ENCODE measurements around the gene ABCA4.
"Not testable (repeated sequence)": the region's sequence is repeated elsewhere in the genome, so short reads cannot be mapped to it uniquely, and the experiment has no call there.

Gene ABCA4

DNA sequence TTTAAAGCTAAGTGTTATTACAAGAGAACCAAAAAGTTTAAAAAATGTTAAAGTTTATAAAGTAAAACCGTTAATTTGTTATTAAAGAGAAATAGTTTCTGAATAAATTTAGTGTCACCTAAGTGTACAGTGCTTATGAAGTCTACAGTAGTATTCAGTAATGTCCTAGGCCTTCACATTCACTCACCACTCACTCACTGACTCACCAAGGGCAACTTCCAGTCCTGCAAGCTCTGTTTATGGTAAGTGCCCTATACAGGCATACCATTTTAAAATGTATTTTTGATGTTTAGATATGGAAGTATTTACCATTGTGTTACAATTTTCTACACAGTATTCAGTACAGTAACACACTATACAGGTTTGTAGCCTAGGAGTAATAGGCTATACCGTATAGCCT, 151.6 kb downstream of the ABCA4 start:
- no peak for DNase-seq

DNA sequence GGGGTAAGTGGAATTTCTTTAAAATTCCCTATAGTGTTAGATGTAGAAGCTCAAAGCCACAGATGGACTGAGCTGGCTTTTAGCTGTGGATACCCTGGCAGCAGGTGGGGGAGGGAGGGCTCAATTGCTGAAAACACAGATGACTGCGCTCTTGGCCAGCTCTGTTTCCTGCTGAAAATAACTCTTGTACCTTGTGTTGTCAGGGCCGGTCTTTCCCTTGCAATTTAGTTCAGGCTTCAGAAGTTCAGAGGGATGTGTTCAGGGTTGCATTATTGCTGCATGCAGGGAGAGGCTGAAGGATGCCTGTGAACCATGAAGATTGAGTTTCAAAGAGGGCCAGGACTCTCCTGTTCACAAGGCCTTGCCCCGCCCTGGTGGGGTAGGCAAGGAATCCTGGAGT, 153.6 kb downstream of the ABCA4 start:
- no peak for DNase-seq

DNA sequence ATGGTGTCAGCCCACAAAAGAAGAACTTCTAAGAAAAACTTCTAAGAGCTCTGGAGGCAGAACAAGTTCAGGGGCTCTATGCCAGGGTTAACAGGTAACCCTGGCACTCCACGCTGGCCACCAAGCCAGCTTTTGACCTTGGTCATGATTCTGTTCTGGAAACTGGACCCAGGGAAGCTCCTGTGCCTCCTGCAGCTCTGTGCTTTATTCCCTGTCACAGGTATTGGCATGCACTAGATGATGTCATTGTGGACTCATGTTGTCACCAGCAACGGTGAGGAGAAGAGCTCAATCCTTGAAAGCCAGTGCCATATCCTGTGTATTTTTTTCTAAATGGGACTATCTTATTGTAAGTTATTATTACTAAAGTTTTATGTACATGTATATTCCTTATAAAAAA, 155.1 kb downstream of the ABCA4 start:
- DNase-seq: no peak

DNA sequence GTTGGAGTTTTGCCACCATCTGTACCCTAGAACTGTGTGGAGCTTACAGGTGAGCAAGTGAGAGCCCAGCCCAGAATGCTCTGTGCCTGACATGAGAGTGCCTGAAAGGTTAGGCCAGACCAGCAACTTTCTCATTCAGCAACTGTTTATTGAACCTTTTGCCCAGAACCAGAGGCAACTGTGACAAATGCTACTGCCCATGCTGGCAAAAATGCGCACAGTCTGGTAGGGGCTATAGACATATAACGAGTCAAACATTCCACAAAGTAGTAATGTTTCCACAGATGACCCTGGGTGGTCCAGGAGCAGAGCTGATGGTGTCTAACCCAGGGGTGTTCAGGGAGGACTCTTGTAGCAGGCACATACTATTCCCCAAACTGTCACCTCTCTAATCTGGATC, 155.7 kb downstream of the ABCA4 start:
- DNase-seq: no peak

DNA sequence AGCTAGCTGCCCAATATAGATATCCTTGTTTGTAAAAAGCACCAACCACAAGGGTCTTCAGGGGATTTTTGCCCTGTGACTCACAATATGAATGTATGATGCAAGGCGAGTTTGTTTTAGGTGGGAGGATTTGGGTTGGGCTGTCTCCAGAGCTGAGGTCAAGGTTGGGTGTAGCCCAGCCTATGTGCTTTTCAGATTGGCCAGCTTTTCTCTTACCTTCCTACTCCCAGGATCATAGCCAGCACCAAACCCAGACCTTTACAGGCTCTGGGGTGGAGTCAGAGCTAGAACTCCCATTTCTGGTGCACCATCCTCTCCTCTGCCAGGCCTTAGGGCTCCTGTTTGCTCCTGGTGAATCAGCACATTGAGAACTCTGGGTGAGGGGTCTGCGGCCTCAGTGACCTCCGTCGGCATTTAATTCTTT, 156.2 kb downstream of the ABCA4 start:
- DNase-seq: no peak

DNA sequence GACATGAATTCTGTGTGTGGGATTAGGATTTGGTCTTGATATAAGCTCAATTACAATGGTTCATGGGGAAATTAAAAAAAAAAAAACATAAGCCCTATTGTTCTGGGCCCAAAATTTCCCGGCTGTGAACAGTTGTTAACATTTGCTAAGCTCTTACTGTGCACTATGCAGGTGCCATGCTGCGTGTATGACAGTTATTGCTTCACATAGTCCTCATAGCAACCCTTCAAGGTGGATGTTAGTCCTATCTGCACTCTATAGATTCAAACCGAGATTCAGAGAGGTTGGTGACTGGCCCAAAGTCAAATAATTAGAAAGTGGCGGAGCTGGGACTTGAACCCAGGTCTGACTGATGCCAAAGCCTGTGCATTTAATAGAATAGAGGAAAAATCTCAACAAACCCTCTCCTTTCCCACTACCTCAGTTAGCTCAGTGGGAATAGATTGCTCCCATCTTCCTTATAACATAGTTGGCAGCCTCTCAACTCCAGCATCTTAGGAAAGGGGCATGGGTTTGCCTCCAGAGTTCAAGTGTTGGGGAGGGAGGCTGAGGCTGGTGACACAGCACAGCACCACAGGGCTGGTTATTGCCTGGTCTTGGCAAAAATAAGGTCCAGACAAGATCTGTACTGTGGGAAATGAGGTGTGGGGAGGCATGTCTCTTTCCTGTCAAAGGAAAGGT, 156.7 kb downstream of the ABCA4 start:
- DNase-seq: no peak

DNA sequence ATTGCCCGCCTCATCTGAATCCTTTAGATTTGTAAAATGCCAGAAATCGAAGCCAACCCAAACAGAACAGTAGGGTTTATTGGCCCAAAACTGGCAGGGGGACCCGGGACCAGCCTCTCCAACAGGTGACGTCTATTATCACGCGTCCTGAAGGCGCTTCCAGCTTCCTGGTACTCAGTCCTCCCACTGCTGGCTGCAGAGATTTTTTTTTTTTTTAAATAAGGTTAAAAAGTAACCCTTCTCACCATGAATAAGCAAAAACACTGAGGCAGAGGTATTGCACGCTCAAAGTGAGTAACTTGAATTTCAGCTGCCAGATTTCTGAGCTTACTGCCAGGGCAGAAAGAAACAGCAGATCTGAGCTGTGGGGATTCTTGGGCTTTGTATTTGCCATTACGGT, 157.4 kb downstream of the ABCA4 start:
- DNase-seq: no peak

DNA sequence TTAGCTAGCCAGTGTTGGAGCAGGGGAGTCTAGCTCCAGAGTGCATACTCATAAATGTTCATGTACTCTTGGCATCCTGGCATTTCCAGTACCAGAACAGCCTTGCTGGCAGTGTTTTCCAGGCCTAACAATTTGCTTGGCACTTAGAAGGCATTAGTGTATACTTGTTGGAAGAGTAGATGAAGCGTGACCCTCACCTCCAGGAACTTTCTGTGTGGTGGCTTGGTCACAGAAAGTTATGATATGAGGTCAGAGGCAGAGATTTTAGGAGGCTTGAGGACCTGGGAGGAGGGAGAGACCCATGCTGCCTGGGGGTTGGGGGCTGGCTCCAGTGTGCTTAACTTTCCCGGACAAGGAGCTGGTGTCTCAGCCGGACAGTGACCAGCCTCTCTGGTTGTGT, 159.0 kb downstream of the ABCA4 start:
- DNase-seq: no peak

DNA sequence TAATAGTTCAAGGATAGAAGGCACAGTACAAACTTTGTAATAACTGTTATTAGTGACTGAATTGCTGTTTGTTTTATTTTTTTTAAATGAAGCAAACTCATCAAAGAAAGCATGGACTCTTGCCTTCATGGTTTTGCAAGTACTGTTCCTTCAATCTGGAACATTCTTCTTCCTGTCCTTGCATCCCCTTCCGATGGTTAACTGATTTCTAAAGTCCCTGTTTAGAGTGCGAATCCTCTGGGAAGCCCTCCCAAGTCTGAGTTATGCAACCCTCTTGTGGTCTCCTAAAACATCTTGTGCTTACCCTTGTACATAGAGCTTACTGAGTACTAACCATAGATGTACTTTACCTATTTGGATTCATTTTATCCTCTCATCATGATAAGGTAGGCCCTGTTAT, 159.5 kb downstream of the ABCA4 start:
- DNase-seq: no peak

DNA sequence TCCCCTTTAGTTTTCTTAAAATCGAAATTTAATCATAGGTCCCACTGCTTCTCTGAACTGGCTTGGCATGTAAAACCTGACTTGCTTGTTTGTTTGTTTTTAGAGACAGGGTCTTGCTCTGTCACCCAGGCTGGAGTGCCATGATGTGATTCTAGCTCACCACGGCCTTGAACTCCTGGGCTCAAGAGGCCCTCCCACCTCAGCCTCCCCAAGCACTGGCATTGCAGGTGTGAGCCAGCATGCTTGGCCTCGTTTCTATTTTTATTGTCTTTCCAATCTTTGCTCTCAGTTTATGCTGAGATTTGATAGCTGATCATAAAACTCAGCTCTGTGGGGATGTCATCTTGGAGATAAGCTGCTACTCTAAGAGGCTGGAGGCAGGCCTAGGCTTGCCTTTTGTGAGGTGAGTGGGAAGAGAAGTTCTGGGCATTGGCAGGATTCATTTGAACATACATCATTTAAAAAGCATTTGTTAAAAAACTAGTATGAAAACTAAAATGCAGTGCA, 160.3 kb downstream of the ABCA4 start:
- DNase-seq: no peak

DNA sequence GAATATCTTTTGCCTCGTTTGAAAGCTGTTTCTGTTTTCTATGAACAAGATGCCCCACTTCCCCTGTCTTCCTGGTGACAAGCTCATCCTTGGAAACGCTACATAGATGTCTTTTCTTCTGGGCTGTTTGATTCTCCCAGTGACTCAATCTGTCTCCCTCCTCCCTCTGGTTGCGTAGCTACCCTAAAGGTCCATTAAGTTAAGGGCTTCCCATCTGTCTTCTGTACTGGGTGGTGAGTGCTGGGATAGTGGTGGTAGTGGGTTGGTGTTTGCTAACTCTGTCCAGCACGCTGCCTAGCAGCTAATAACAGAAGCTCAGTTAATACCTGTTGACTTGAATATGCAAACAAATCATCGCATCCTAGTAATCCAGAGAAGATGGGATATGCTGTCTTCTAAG, 161.5 kb downstream of the ABCA4 start:
- no peak for DNase-seq

DNA sequence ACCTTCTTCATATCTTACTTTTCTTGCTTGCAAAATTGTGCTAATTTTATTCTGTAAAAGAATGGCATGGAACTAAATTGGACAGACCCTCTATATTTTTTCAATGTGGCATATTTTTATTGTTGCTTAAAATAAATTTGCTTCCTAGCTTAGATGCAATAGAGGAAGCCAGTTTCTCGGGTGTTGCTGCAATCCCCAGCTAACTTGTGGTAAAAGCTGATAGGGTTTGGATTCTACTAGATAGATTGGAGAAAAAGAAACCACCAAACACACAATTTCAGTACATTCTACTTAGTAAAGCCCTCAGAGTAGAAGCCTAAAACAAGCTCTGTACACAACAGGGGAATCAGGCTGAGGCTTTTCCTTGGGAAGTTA, 162.2 kb downstream of the ABCA4 start:
- DNase-seq: no peak

DNA sequence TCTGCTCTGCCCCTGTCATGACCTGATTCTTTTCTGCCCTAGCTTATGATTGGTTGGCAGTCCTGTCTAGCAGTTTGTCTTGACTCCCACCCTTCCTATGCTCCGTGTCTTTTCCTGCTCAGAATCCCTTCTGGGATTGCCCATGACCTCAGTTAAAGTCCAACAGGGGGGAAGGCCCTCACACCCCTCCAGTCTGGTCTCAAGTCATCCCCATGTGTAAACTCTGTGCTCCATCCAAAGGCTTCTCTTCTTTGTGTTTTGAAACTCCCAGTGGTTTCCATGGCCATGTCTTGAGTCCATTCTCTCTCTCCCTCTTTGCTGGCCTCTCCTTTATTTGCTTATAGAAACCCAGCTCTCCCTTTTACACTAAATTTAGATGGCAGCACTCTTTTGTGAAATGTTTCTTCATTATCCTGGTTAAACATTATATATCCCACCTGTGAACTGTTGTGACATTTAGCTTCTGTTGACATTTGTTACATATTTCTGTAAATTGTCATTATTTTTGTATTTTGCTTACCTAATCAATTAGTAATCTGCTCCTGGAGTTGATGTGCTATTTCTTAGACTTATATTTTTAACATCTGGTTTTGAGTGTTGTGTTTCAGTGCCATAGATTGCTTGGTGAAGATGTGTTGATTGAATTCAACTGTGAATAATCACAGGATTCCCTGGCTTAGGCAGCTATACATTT, 162.8 kb downstream of the ABCA4 start:
- no peak for DNase-seq

DNA sequence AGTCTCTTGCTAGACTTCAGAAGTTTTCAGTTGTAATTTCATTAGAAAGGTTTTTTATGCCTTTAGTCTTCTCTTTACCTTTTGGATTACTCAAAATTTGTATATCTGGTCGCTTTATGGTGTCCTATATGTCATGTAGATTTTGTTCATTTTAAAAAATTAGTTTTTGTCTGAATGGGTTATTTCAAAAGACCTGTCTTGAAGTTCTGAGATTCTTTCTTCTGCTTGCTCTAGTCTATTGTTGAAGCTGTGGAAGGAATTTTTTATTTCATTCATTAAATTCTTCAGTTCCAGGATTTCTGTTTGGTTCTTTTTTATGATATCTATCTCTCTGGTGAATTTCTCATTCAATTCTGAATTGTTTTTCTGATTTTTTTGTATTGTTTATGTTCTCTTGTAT, 165.2 kb downstream of the ABCA4 start:
- DNase-seq: no peak

DNA sequence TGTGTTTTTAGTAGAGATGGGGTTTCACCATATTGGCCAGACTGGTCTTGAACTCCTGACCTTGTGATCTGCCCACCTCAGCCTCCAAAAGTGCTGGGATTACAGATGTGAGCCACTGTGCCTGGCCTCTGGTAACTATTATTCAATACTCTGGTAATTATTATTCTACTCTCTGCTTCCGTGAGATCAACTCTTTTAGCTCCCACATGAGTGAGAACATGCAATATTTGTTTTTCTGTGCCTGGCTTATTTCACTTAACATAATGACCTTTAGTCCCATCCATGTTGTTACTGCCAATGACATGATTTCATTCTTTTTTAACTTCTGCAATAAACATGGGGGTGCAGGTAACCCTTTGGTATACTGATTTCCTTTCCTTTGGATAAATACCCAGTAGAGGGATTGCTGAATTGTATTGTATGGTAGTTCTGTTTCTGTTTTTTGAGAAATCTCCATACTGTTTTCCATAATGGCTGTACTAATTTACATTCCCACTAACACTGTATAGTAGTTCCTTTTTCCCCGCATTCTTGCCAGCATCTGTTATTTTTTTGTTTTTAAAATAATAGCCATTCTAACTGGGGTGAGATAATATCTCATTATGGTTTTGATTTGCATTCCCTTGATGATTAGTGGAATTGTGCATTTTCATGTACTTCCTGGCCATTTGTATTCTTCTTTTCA, 173.8 kb downstream of the ABCA4 start:
- DNase-seq: not testable (repeated sequence)
